LNCAP (cell line): ENCODE measurements around the gene SKI.

Experiments
- CTCF ChIP-seq: fragments of 450-650 bp; IDR thresholded peaks from 2 replicates; pipeline ENCODE4 v1.5.1; 2017; ENCODE audit warnings: mild to moderate bottlenecking

SKI gene

DNA sequence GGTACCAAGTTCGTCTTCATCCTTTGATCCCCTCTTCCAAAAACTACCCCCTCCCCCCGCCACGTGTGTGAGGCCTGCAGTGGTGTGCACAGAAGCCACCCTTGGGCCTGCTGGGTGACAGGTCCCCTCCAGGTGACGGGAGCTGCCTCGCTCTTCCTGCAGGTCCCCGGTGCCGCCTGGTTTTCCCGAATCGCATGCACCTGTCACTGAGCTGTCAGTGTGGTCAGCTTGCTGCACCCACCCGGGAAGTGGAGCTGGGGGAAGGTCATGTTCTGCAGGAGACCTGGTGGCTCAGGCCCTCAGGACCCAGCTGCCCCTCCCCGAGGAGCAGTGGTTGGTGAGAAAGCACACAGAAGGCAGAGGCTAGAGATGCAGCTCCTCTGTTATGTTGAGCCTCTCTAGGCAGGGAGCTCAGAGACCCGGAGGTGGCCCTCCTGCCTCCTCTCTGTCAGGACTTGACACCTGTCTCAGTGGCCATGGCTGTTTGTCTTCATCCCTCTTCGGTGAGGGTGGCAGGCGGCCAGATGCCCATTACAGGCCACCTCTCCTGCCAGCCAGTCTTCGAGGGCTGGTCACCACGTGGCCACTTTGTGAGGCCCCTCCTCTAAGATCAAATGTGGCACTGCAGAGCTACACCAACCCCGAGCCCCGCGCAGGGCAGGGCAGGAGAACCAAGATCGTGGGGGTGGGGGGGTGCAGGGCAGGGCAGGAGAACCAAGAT, 60.9 kb downstream of the SKI start:
- no peak for TF ChIP-seq CTCF

DNA sequence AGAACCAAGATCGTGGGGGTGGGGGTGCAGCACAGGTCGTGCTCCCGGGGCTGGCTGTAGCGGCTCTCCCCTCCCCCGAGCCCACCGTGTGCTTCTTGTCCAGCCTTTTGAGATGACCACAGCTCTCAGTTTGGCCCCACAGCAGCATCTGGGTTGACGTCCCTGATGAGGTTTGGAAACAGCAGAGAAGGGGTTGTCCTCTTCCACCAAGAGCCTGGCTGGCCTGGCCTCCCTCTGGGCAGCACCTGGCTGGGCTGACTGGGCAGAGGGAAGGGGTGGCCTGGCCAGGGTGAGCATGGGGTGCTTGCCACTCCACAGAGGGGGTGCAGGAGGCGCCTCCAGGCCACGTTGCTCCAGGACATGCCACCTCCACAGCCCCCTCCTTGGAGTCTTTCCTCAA, 61.5 kb downstream of the SKI start:
- TF ChIP-seq CTCF: no peak

- no peak for TF ChIP-seq CTCF
These were observed 62.1 kb downstream of the SKI start for GRCh38 chr1:2290171-2290578.

- TF ChIP-seq CTCF: no peak
These were observed 62.7 kb downstream of the SKI start for GRCh38 chr1:2290595-2291510.

GRCh38 chr1:2291577-2291976, 63.5 kb downstream of the SKI start:
- no peak for TF ChIP-seq CTCF

DNA sequence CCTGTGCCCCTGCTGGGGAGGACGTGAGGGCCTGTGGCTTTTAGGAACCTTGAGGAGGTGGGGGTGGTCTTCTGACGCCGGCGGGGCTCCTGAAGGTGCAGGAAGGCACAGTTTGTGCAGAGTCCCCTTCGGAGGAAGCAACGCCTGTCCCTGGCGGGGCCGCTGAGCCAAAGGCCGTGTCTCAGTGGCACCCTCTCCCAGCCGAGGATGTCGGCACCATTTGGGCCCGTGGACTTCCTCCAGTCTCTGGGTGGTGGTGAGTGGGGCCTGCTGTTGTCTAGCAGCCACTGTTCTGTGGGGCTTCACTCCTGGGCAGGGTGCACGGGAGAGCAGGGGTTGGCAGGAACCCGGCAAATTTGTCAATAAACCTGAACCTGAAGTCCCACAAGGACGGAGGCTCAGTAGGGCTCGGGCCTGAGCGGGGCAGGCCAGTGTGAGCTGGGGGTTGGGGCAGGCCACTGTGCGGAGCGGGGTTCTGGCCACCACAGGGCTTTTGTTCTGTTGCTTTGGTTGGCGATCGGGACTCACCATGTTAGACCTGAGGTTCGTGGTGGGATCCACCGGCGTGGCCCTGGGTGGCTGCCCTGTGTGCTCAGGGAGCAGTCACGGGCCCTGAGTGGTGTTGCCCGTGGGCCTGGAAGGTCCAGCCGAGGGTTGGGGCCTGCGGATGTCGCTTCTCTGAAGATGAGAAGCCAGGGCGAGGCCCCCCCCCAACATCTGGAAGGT, 64.8 kb downstream of the SKI start:
- TF ChIP-seq CTCF: no peak

DNA sequence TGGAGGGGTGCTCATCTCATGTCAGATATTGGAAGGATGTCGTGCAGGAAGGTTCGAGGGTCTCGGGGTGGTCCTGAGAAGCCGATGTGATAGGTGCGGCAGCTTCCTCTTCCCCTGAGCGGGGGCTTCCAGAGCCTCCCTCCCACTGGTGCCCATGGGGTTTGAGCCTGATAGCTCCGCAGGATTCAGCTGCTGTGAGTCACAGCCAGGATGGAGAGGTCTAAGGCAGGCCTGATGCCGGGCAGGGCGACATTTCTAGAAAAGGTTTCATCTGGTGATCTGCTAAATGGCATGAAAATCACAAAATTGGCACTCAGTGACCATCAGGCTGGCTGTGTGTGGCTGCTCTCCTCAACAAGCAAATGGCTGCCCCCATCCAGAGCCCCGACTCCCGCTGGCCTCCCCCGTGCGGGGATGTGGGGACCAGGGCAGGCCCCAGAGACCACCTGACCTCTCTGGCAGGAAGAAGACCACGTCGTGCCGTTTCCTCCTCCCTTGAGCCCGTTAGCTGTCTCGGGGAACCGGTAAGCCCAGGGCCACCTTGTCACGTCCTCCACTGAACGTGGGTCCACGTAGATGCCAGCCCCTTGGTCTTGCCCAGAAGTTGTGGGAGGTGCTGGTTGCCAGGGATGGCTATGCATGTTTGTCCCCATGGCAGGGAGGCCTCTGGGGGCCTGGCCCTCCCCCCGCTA, 66.1 kb downstream of the SKI start:
- no peak for TF ChIP-seq CTCF
